Ishikawa (cell line): ENCODE measurements around the gene SSU72.

Source experiments
- CEBPB ChIP-seq: IDR thresholded peaks from 2 replicates; pipeline ENCODE4 v1.6.1; 2012
- CREB1 ChIP-seq: IDR thresholded peaks from 2 replicates; pipeline ENCODE4 v1.6.1; 2012; ENCODE audit warnings: low read depth
- EP300 ChIP-seq: IDR thresholded peaks from 2 replicates; pipeline ENCODE4 v1.6.1; 2012; ENCODE audit warnings: borderline replicate concordance
- FOXM1 ChIP-seq: IDR thresholded peaks from 2 replicates; pipeline ENCODE4 v1.6.1; 2012; ENCODE audit warnings: low read depth, borderline replicate concordance
- MAX ChIP-seq: IDR thresholded peaks from 2 replicates; pipeline ENCODE4 v1.6.1; 2012
- NFIC ChIP-seq: IDR thresholded peaks from 2 replicates; pipeline ENCODE4 v1.6.1; 2012
- REST ChIP-seq: IDR thresholded peaks from 2 replicates; pipeline ENCODE4 v1.6.1; 2012; ENCODE audit warnings: low read depth, mild to moderate bottlenecking
- TAF1 ChIP-seq: IDR thresholded peaks from 2 replicates; pipeline ENCODE4 v1.6.1; 2012; ENCODE audit warnings: low read depth, mild to moderate bottlenecking
- TCF12 ChIP-seq: IDR thresholded peaks from 2 replicates; pipeline ENCODE4 v1.6.1; 2012; ENCODE audit warnings: low read depth
- TEAD4 ChIP-seq: IDR thresholded peaks from 2 replicates; pipeline ENCODE4 v1.6.1; 2012
- YY1 ChIP-seq: IDR thresholded peaks from 2 replicates; pipeline ENCODE4 v1.6.1; 2012; ENCODE audit warnings: low read depth
- ZBTB7A ChIP-seq: IDR thresholded peaks from 2 replicates; pipeline ENCODE4 v1.6.1; 2012; ENCODE audit warnings: low read depth

GRCh38 chr1:1542766-1543705 lies 31.6 kb downstream of the SSU72 start:
- TF ChIP-seq EP300 (no peak), ZBTB7A (no peak), CEBPB (no peak), TEAD4 (no peak), YY1 (no peak), REST (no peak), FOXM1 (no peak), NFIC (no peak), CREB1 (no peak), TCF12 (no peak), TAF1 (no peak), MAX (no peak)
